HG02943 (cell line): ENCODE measurements around the gene SLC7A4.

Experiments
- ATAC-seq: cut with Tn5 transposase; IDR thresholded peaks from one replicate; pipeline ENCODE4 v1.9.1; 2021; ENCODE audit warnings: mild to moderate bottlenecking, low read depth, moderate library complexity; ENCODE audit not compliant: unreplicated experiment

Gene SLC7A4

GRCh38 chr22:21000207-21000986 lies 32.0 kb downstream of the SLC7A4 start:
- no peak for ATAC-seq

GRCh38 chr22:20999350-21000206 lies 32.8 kb downstream of the SLC7A4 start:
- ATAC-seq: no peak

GRCh38 chr22:20998411-20999336 lies 33.7 kb downstream of the SLC7A4 start:
- ATAC-seq: no peak

GRCh38 chr22:20997536-20998257 lies 34.7 kb downstream of the SLC7A4 start:
- ATAC-seq: no peak

GRCh38 chr22:20996598-20997535 lies 35.5 kb downstream of the SLC7A4 start:
- ATAC-seq: no peak

GRCh38 chr22:20996031-20996410 lies 36.3 kb downstream of the SLC7A4 start:
- no peak for ATAC-seq

- no peak for ATAC-seq
Observed at GRCh38 chr22:20995329-20996030, 36.9 kb downstream of the SLC7A4 start.

GRCh38 chr22:20994902-20995241 lies 37.5 kb downstream of the SLC7A4 start:
- ATAC-seq: no peak

GRCh38 chr22:20994128-20994901 lies 38.0 kb downstream of the SLC7A4 start:
- no peak for ATAC-seq

GRCh38 chr22:20993304-20994127 lies 38.8 kb downstream of the SLC7A4 start:
- ATAC-seq: no peak

GRCh38 chr22:20992456-20993303 lies 39.7 kb downstream of the SLC7A4 start:
- ATAC-seq: no peak

- ATAC-seq: no peak
Observed at GRCh38 chr22:20992056-20992442, 40.3 kb downstream of the SLC7A4 start.

GRCh38 chr22:20991252-20992055 lies 40.9 kb downstream of the SLC7A4 start:
- ATAC-seq: no peak

- ATAC-seq: no peak
Observed at GRCh38 chr22:20990184-20991180, 41.9 kb downstream of the SLC7A4 start.
